ENCODE measurements around the gene DNAJC18. TPM values are rescaled to one million over a fixed set of nuclear protein-coding genes. Genes with fewer than 3 reads are reported as not detected.
"Not testable (repeated sequence)": the region's sequence is repeated elsewhere in the genome, so short reads cannot be mapped to it uniquely, and the experiment has no call there.

The DNAJC18 gene
- total RNA-seq, 1 experiment from 2014 or later = 6.7 TPM

DNA sequence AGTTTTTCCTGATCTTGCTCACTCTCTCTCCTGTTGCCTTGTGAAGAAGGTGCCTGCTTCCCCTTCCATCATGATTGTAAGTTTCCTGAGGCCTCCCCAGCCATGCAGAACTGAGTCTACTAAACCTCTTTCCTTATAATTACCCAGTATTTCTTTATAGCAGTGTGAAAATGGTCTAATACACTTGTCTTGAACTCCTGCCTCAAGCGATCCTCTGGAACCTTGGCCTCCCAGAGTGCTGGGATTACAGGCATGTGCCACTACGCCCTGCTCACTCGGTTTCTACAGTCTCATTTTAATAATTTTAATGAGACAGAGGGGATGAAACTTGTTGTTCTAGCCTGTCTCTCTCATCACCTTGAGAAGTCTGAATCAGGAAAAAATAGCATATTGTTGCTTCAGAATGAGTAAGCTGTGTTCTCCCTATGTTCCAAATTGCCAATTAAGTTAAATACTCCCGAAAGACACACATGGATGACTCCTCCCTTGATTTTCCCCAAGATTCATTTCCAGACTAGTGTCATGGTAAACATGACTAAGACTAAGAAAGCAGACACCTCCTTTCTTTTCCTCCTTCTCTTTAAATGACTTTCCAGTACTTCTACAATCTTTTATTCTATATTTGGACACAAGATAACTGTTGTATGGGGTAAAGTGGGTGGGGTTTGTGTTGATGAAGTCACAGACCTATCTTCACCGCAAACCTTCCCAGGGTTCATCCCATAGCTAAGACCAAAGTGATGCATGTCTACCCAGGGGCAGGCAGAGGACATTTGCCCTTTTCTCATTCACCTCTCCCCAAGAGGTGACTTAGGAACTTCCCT, 7.8 kb upstream of the DNAJC18 start:
- H3K9me3 Mint-ChIP-seq (ENCODE audit: low read depth, unreplicated experiment) = no peaks in the 10 kb centered on the region
- TF ChIP-seq, protein P1, sequence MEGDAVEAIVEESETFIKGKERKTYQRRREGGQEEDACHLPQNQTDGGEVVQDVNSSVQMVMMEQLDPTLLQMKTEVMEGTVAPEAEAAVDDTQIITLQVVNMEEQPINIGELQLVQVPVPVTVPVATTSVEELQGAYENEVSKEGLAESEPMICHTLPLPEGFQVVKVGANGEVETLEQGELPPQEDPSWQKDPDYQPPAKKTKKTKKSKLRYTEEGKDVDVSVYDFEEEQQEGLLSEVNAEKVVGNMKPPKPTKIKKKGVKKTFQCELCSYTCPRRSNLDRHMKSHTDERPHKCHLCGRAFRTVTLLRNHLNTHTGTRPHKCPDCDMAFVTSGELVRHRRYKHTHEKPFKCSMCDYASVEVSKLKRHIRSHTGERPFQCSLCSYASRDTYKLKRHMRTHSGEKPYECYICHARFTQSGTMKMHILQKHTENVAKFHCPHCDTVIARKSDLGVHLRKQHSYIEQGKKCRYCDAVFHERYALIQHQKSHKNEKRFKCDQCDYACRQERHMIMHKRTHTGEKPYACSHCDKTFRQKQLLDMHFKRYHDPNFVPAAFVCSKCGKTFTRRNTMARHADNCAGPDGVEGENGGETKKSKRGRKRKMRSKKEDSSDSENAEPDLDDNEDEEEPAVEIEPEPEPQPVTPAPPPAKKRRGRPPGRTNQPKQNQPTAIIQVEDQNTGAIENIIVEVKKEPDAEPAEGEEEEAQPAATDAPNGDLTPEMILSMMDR (IDR thresholded peaks at IDR 0.05; ENCODE audit: unreplicated experiment) = no peak
- no TSS peak for BruUV-seq (replicated peaks)

DNA sequence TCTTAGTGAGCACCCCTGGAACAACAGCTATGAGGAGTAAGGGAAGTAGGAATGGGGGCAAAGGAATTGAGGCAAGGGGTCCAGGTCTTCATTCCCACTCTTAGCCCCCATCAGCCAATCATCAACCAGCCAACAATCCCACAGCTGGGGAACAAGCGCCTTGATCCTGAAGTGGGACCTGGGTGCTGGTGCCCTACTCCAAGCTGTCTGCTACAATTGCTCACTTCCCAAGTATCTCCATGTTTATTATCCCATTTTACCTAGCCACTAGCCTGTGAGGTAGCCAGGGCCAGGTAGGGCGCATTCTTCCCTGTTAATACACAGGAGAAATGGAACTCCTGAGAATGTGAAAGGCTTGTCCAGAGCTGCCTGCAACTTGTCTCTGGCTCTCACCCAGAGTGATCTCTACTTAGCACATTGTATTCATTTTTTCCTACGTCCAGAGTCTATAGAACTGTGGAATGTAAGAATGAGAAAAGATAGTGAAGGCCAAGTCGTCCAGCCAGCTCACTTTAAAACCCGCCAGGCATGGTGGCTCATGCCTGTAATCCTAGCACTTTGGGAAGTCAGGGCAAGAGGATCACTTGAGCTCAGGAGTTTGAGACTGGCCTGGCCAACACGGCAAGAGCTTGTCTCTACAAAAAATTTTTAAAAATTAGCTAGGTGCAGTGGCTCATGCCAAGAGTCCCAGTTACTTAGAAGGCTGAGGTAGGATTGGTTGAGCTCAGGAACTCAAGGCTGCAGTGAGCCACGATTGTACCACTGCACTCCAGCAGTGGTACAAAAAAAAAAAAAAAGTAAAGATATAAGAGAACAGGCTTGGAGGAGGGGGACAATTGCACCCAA, 6.2 kb upstream of the DNAJC18 start:
- H3K27me3 Mint-ChIP-seq (ENCODE audit: unreplicated experiment) = peaks cover 62% of the 10 kb centered on the region
- BruUV-seq (replicated peaks) = no TSS peak
- TF ChIP-seq, protein P1 (IDR thresholded peaks at IDR 0.05; ENCODE audit: unreplicated experiment) = no peak
- no peak overlapping the region for H3K4me3 Mint-ChIP-seq (ENCODE audit: low read depth, unreplicated experiment)
- intact Hi-C loops (cut with micrococcal nuclease; ENCODE audit: unreplicated experiment) = no loop called here
- H3K9me3 Mint-ChIP-seq (ENCODE audit: low read depth, unreplicated experiment) = no peaks in the 10 kb centered on the region
- no peak overlapping the region for H3K27ac Mint-ChIP-seq (ENCODE audit: unreplicated experiment)
- no peak for DNase-seq
- H3K36me3 Mint-ChIP-seq (ENCODE audit: insufficient read depth, unreplicated experiment) = no peaks in the 10 kb centered on the region
- H3K4me1 Mint-ChIP-seq (ENCODE audit: low read depth, unreplicated experiment) = no peaks in the 10 kb centered on the region
- CTCF ChIA-PET = interaction anchor here (0.7 to 1.0 kb wide), 2 partner anchors 25 to 124 kb away, joined by 3 read pairs; no protein-coding TSS in a partner anchor

More for the DNA sequence above, 7.8 kb upstream of the DNAJC18 start:
- no peaks in the 10 kb centered on the region for H3K36me3 Mint-ChIP-seq (ENCODE audit: insufficient read depth, unreplicated experiment)
- intact Hi-C loops (cut with micrococcal nuclease; ENCODE audit: unreplicated experiment) = no loop called here
- no peak overlapping the region for H3K4me3 Mint-ChIP-seq (ENCODE audit: low read depth, unreplicated experiment)
- H3K4me1 Mint-ChIP-seq (ENCODE audit: low read depth, unreplicated experiment) = no peaks in the 10 kb centered on the region
- H3K27ac Mint-ChIP-seq (ENCODE audit: unreplicated experiment) = no peak overlapping the region
- DNase-seq = no peak
- peaks cover 56% of the 10 kb centered on the region for H3K27me3 Mint-ChIP-seq (ENCODE audit: unreplicated experiment)
- CTCF ChIA-PET = interaction anchor here (0.6 kb wide), 1 partner anchor 45 kb away, joined by 6 read pairs; no protein-coding TSS in a partner anchor

DNA sequence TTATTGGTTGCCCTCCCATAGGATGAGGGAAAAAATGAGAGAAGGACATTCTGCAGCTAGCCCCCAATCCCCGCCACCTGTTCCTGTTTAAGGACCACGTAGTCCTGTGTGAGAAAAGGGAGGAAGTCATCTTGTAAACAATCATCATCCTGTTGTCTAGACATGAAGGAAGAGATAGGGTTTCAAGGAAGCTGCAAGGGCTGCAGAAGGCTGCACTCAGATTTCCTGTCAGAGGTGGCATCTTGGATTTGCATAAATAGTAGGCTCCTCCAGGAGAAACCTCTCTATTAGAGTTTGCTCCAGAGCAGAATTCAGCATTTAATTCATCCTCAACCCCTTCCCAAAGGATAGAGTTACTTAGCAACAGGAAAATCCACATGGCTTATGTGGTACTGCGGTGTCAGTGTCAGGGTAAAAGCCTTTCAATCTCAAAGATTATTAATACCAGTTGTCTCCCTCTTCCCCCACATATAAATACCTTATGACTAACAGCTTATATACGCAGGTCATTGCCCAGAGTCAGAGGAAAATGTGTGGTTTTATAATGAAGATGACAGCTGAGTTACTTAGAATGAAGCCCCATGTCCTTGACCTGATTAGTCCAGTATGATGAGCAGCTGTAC, 4.6 kb upstream of the DNAJC18 start:
- H3K27ac Mint-ChIP-seq (ENCODE audit: unreplicated experiment) = no peak overlapping the region
- intact Hi-C loops (cut with micrococcal nuclease; ENCODE audit: unreplicated experiment) = no loop called here
- CTCF ChIA-PET = no interaction called here
- TF ChIP-seq, protein P1 (IDR thresholded peaks at IDR 0.05; ENCODE audit: unreplicated experiment) = no peak
- no peak overlapping the region for H3K4me3 Mint-ChIP-seq (ENCODE audit: low read depth, unreplicated experiment)
- H3K27me3 Mint-ChIP-seq (ENCODE audit: unreplicated experiment) = peaks cover 58% of the 10 kb centered on the region
- peaks cover 11% of the 10 kb centered on the region for H3K4me1 Mint-ChIP-seq (ENCODE audit: low read depth, unreplicated experiment)
- BruUV-seq (replicated peaks) = no TSS peak
- DNase-seq = no peak
- H3K9me3 Mint-ChIP-seq (ENCODE audit: low read depth, unreplicated experiment) = no peaks in the 10 kb centered on the region
- H3K36me3 Mint-ChIP-seq (ENCODE audit: insufficient read depth, unreplicated experiment) = peaks cover 8% of the 10 kb centered on the region

DNA sequence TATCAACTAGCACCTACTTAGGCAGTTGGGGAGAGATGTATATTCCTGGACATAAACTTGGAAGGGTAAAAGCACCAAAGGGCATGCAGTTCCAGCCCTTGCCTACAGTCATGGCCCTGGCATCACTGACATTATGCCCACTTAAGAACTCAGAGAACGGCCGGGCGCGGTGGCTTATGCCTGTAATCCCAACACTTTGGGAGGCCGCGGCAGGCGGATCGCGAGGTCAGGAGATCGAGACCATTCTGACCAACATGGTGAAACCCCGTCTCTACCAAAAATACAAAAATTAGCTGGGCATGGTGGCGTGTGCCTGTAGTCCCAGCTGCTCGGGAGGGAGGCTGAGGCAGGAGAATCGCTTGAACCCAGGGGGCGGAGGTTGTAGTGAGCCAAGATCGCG, 1.1 kb upstream of the DNAJC18 start:
- Mint-ChIP-seq H3K36me3 (ENCODE audit: insufficient read depth, unreplicated experiment) (peaks cover 11% of the 10 kb centered on the region), H3K4me3 (ENCODE audit: low read depth, unreplicated experiment) (peak overlapping the region; percentile 93), H3K27me3 (ENCODE audit: unreplicated experiment) (peaks cover 23% of the 10 kb centered on the region), H3K4me1 (ENCODE audit: low read depth, unreplicated experiment) (peaks cover 18% of the 10 kb centered on the region)
- H3K27ac Mint-ChIP-seq (ENCODE audit: unreplicated experiment); intact Hi-C loops (cut with micrococcal nuclease; ENCODE audit: unreplicated experiment); BruUV-seq (replicated peaks); H3K9me3 Mint-ChIP-seq (ENCODE audit: low read depth, unreplicated experiment); DNase-seq: not testable (repeated sequence)
- CTCF ChIA-PET = interaction anchor here (0.6 kb wide), 1 partner anchor 1021 kb away, joined by 3 read pairs; no protein-coding TSS in a partner anchor
